Hematopoietic multipotent progenitor cell treated with erythropoietin and hydrocortisone succinate and interleukin-3 and kit ligand, for 8 days (in vitro differentiated cells): ENCODE measurements around the gene B4GALNT1.
A peak's percentile ranks its signal among the peaks of the same experiment; 100 is the strongest.
"Not testable (repeated sequence)": the region's sequence is repeated elsewhere in the genome, so short reads cannot be mapped to it uniquely, and the experiment has no call there.

Source experiments
- DNase-seq: peaks from one replicate; pipeline ENCODE4 v3.0.0-alpha.2; 2015

The B4GALNT1 gene

GRCh38 chr12:57620245-57620935 lies 12.6 kb downstream of the B4GALNT1 start:
- no peak for DNase-seq

GRCh38 chr12:57619434-57620244 lies 13.4 kb downstream of the B4GALNT1 start:
- DNase-seq, result no peak

GRCh38 chr12:57618966-57619433 lies 14.0 kb downstream of the B4GALNT1 start:
- DNase-seq, result no peak

- not testable (repeated sequence) for DNase-seq
These were observed 14.6 kb downstream of the B4GALNT1 start for GRCh38 chr12:57618431-57618830.

GRCh38 chr12:57617942-57618341 lies 15.1 kb downstream of the B4GALNT1 start:
- no peak for DNase-seq

GRCh38 chr12:57616383-57617101 lies 16.5 kb downstream of the B4GALNT1 start:
- no peak for DNase-seq

GRCh38 chr12:57615637-57616036 lies 17.4 kb downstream of the B4GALNT1 start:
- DNase-seq, result no peak

- DNase-seq, result no peak
These were observed 18.0 kb downstream of the B4GALNT1 start for GRCh38 chr12:57614948-57615500.

GRCh38 chr12:57614178-57614947 lies 18.6 kb downstream of the B4GALNT1 start:
- peak; percentile 35 for DNase-seq

- no peak for DNase-seq
These were observed 19.4 kb downstream of the B4GALNT1 start for GRCh38 chr12:57613427-57614109.

GRCh38 chr12:57612711-57613426 lies 20.1 kb downstream of the B4GALNT1 start:
- DNase-seq, result no peak

- no peak for DNase-seq
These were observed 20.9 kb downstream of the B4GALNT1 start for GRCh38 chr12:57611827-57612710.

- no peak for DNase-seq
These were observed 21.7 kb downstream of the B4GALNT1 start, which contains the start of gene ARHGEF25 for GRCh38 chr12:57611108-57611826. Gene ARHGEF25, plus strand, starts transcription at chr12:57611435. Its CDS starts 460 bp downstream, at chr12:57611895.

- DNase-seq, result peak; percentile 11
These were observed 22.4 kb downstream of the B4GALNT1 start for GRCh38 chr12:57610554-57611107.

- no peak for DNase-seq
These were observed 23.0 kb downstream of the B4GALNT1 start for GRCh38 chr12:57609781-57610553.

GRCh38 chr12:57609101-57609780 lies 23.8 kb downstream of the B4GALNT1 start:
- no peak for DNase-seq

GRCh38 chr12:57607958-57608663 lies 24.9 kb downstream of the B4GALNT1 start:
- no peak for DNase-seq
